ENCODE measurements around the gene AHDC1. TPM values are rescaled to one million over a fixed set of nuclear protein-coding genes. Genes with fewer than 3 reads are reported as not detected.

The AHDC1 gene
- total RNA-seq, 4 donors from 2014 or later: 14.7 to 54.3 (median 35.4) TPM

- Histone ChIP-seq H3K4me3 (no peak overlapping the region), H3K36me3 (no peaks in the 10 kb centered on the region), H3K9me3 (no peaks in the 10 kb centered on the region), H3K27me3 (peaks cover 0 to 3% (median 0%) of the 10 kb centered on the region in 4 donors), H3K4me1 (peaks cover 23 to 58% (median 37%) of the 10 kb centered on the region in 4 donors), H3K27ac (replicated peaks in 1 of 4) (no peak overlapping the region)
- WGBS: 88% methylated on average over 5 of the region's 5 CpGs
- no peak for DNase-seq (ENCODE audit: extremely low spot score)
- TF ChIP-seq CTCF (IDR thresholded peaks at IDR 0.05) (no peak), EP300 (IDR thresholded peaks at IDR 0.05) (no peak), POLR2A (IDR thresholded peaks at IDR 0.05; ENCODE audit: low read depth) (no peak), POLR2AphosphoS5 (IDR thresholded peaks at IDR 0.05) (no peak)
- intact Hi-C loops (cut with DNase I): no loop called here
Measured at GRCh38 chr1:27627061-27627460, 23.1 kb upstream of the AHDC1 start.

GRCh38 chr1:27626031-27626935 is 22.3 kb upstream of the AHDC1 start:
- Histone ChIP-seq H3K4me3 (no peak overlapping the region), H3K4me1 (peaks cover 22 to 54% (median 30%) of the 10 kb centered on the region in 4 donors), H3K36me3 (no peaks in the 10 kb centered on the region), H3K27ac (replicated peaks in 1 of 4) (peak overlapping the region in 1 of 4 donors; percentile 40), H3K9me3 (no peaks in the 10 kb centered on the region), H3K27me3 (peaks cover 0 to 3% (median 0%) of the 10 kb centered on the region in 4 donors)
- DNase-seq (ENCODE audit: extremely low spot score): no peak
- 88% methylated on average over 9 of the region's 11 CpGs for WGBS
- TF ChIP-seq EP300 (IDR thresholded peaks at IDR 0.05): no peak
- TF ChIP-seq POLR2AphosphoS5 (IDR thresholded peaks at IDR 0.05): peak in 1 of 2 donors; percentile 7
- no peak for TF ChIP-seq CTCF (IDR thresholded peaks at IDR 0.05)
- TF ChIP-seq POLR2A (IDR thresholded peaks at IDR 0.05; ENCODE audit: low read depth): no peak
- intact Hi-C loops (cut with DNase I): no loop called here

GRCh38 chr1:27624467-27625178 is 20.7 kb upstream of the AHDC1 start:
- no peak for DNase-seq (ENCODE audit: extremely low spot score)
- 64% methylated on average over 7 of the region's 7 CpGs for WGBS
- H3K4me1 ChIP-seq: peaks cover 7 to 38% (median 16%) of the 10 kb centered on the region in 4 donors
- TF ChIP-seq POLR2AphosphoS5 (IDR thresholded peaks at IDR 0.05): no peak
- TF ChIP-seq CTCF (IDR thresholded peaks at IDR 0.05): no peak
- TF ChIP-seq EP300 (IDR thresholded peaks at IDR 0.05): no peak
- no peak for TF ChIP-seq POLR2A (IDR thresholded peaks at IDR 0.05; ENCODE audit: low read depth)
- H3K9me3 ChIP-seq: no peaks in the 10 kb centered on the region
- no peak overlapping the region for H3K27ac ChIP-seq (replicated peaks in 1 of 4)
- peaks cover 0 to 3% (median 0%) of the 10 kb centered on the region in 4 donors for H3K27me3 ChIP-seq
- intact Hi-C loops (cut with DNase I): no loop called here
- H3K4me3 ChIP-seq: no peak overlapping the region
- H3K36me3 ChIP-seq: no peaks in the 10 kb centered on the region

- Histone ChIP-seq H3K9me3 (no peaks in the 10 kb centered on the region), H3K27ac (replicated peaks in 1 of 4) (no peak overlapping the region), H3K4me1 (peaks cover 5 to 27% (median 6%) of the 10 kb centered on the region in 4 donors), H3K36me3 (no peaks in the 10 kb centered on the region), H3K4me3 (no peak overlapping the region), H3K27me3 (peaks cover 0 to 3% (median 0%) of the 10 kb centered on the region in 4 donors)
- TF ChIP-seq POLR2A (IDR thresholded peaks at IDR 0.05; ENCODE audit: low read depth): no peak
- no peak for TF ChIP-seq CTCF (IDR thresholded peaks at IDR 0.05)
- no peak for TF ChIP-seq EP300 (IDR thresholded peaks at IDR 0.05)
- no peak for TF ChIP-seq POLR2AphosphoS5 (IDR thresholded peaks at IDR 0.05)
- DNase-seq (ENCODE audit: extremely low spot score): no peak
- intact Hi-C loops (cut with DNase I): no loop called here
- WGBS: 92% methylated on average over 12 of the region's 13 CpGs
Measured at GRCh38 chr1:27623327-27624212, 19.6 kb upstream of the AHDC1 start.

Data from esophagus muscularis mucosa (tissue), 4 donors.